ENCODE data around the gene PNPLA2. TPM values are rescaled to one million over a fixed set of nuclear protein-coding genes. Genes with fewer than 3 reads are reported as not detected.

The PNPLA2 gene
- total and polyA plus RNA-seq, 2 of the 8 experiments (the other 6 are each of a cell fraction or from before 2014, with no cell fraction given): 30.9 to 62.1 TPM

DNA sequence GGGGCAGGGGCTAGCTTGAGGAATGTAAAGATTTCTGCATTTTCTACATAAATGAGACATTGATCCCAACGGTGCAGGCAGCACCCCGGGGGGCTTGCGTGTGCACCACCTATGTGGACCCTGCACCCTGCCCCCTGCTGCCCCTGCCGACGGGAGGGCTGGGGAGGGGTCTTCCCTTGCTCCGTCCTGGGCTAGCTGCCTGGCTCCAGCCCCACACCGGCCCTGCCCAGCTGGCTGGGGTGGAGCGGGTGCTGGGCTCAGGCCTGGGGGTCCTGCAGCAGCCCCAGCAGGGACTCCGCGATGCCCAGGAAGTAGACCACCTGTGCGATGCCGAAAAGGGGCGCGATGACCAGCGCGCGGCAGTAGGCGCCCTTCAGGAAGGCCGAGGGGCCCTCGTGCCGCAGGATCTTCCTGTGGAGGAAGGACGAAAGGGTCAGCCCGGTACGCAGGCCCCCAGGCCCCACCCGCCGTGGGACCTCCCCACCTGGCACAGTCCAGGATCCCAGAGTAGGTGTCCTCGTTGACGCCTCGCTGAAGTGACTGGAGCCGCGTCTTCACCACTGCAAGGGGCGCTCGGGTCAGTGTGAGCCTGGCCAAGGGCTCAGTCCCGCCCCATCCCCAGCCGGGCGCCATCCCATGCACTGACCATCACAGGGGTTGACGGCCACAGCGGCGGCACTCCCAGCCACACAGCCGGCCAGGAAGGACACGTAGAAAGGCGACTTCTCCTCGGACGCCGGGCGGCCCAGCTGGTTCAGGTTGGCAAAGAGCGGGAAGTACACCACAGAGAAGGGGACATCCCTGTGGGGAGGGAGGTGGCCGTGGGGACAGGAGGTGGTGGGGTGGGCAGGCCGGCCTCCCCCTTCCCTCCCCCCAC is 26.8 kb upstream of the PNPLA2 start (continued):
- TF ChIP-seq, protein P1, sequence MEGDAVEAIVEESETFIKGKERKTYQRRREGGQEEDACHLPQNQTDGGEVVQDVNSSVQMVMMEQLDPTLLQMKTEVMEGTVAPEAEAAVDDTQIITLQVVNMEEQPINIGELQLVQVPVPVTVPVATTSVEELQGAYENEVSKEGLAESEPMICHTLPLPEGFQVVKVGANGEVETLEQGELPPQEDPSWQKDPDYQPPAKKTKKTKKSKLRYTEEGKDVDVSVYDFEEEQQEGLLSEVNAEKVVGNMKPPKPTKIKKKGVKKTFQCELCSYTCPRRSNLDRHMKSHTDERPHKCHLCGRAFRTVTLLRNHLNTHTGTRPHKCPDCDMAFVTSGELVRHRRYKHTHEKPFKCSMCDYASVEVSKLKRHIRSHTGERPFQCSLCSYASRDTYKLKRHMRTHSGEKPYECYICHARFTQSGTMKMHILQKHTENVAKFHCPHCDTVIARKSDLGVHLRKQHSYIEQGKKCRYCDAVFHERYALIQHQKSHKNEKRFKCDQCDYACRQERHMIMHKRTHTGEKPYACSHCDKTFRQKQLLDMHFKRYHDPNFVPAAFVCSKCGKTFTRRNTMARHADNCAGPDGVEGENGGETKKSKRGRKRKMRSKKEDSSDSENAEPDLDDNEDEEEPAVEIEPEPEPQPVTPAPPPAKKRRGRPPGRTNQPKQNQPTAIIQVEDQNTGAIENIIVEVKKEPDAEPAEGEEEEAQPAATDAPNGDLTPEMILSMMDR (IDR thresholded peaks at IDR 0.05; ENCODE audit: control extremely low read depth in 1 of 3, insufficient read depth in 1 of 3, low read depth in 1 of 3, low read length in 3 of 3): no peak

Data from H1 (cell line).